OCI-LY7 (cell line): Measurements from ENCODE around the gene CRY2. TPM values are rescaled to one million over a fixed set of nuclear protein-coding genes. Genes with fewer than 3 reads are reported as not detected.

ENCODE experiments used
- BruUV-seq: library from RNA; stranded (reverse); fragments of 400-500 nt; replicated peaks from 2 replicates; lab custom pipeline; 2021; lab: Mats Ljungman, UMichigan
- CTCF ChIA-PET: fragments of 300-600 bp; sonication (Branson Sonifier 250); formaldehyde crosslinking; loops from one replicate; lab custom pipeline; 2022; ENCODE audit warnings: antibody characterized with exemption; ENCODE audit not compliant: unreplicated experiment; lab: Charles Lee
- POLR2A ChIA-PET: fragments of 300-600 bp; sonication (Branson Sonifier 250); formaldehyde crosslinking; loops from one replicate; lab custom pipeline; 2022; ENCODE audit warnings: antibody characterized with exemption; lab: Charles Lee
- DNase-seq: peaks from one replicate; pipeline ENCODE4 v3.0.0-alpha.2; 2015; ENCODE audit warnings: low spot score
- H2AFZ ChIP-seq: fragments of 200-600 bp; sonication (generic), shearing (Covaris generic); 2 replicates; pipeline ENCODE4 v1.6.1; 2014; ENCODE audit warnings: mild to moderate bottlenecking, antibody characterized with exemption, low read length, moderate library complexity
- H3K27ac ChIP-seq: fragments of 200-600 bp; sonication (generic); 2 replicates; pipeline ENCODE4 v1.5.1; 2014; ENCODE audit warnings: mixed run types, low read depth, mild to moderate bottlenecking, moderate library complexity, low read length, inconsistent platforms; ENCODE audit not compliant: poor library complexity, severe bottlenecking
- H3K36me3 ChIP-seq: fragments of 200-600 bp; sonication (generic); 2 replicates; pipeline ENCODE4 v1.6.1; 2014; ENCODE audit warnings: mild to moderate bottlenecking, antibody characterized with exemption, low read length, moderate library complexity, mixed read lengths; ENCODE audit not compliant: insufficient read depth
- H3K4me1 ChIP-seq: fragments of 200-600 bp; sonication (generic); 2 replicates; pipeline ENCODE4 v1.5.1; 2014; ENCODE audit warnings: mild to moderate bottlenecking, low read length; ENCODE audit not compliant: insufficient read depth, poor library complexity, severe bottlenecking
- H3K4me2 ChIP-seq: fragments of 200-600 bp; sonication (generic); 2 replicates; pipeline ENCODE4 v1.6.1; 2014; ENCODE audit warnings: mild to moderate bottlenecking, low read length
- H3K4me3 ChIP-seq: fragments of 200-600 bp; sonication (generic); 2 replicates; pipeline ENCODE4 v1.5.1; 2014; ENCODE audit warnings: mild to moderate bottlenecking, low read depth, low read length; ENCODE audit not compliant: poor library complexity, severe bottlenecking
- H3K79me2 ChIP-seq: fragments of 200-600 bp; sonication (generic); 2 replicates; pipeline ENCODE4 v1.6.1; 2016; ENCODE audit warnings: low read depth, mild to moderate bottlenecking, low read length, moderate library complexity, mixed read lengths; ENCODE audit not compliant: insufficient read depth
- H3K9me2 ChIP-seq: fragments of 200-600 bp; sonication (generic); 2 replicates; pipeline ENCODE4 v1.6.1; 2016; ENCODE audit warnings: mild to moderate bottlenecking, low read length, mixed read lengths; ENCODE audit not compliant: insufficient read depth
- H3K9me3 ChIP-seq: fragments of 200-600 bp; sonication (generic); 2 replicates; pipeline ENCODE4 v1.6.1; 2014; ENCODE audit warnings: mild to moderate bottlenecking, mixed run types, low read length, mixed read lengths
- H4K20me1 ChIP-seq: fragments of 200-600 bp; sonication (generic); 2 replicates; pipeline ENCODE4 v1.6.1; 2014; ENCODE audit warnings: mild to moderate bottlenecking, antibody characterized with exemption, low read length, moderate library complexity, mixed read lengths; ENCODE audit not compliant: insufficient read depth
- CTCF ChIP-seq: fragments of 200-600 bp; sonication (generic); conservative IDR thresholded peaks from 2 replicates; pipeline ENCODE4 v1.5.1; 2014; ENCODE audit warnings: mild to moderate bottlenecking, antibody characterized with exemption, low read length, moderate library complexity, mixed read lengths
- EZH2phosphoT487 ChIP-seq: fragments of 200-600 bp; sonication (generic); IDR thresholded peaks from 2 replicates; pipeline ENCODE4 v1.6.1; 2018; ENCODE audit warnings: low read depth, borderline replicate concordance, mild to moderate bottlenecking, mixed run types, antibody characterized with exemption, low read length, moderate library complexity, mixed read lengths
- intact Hi-C: fragments of 100-400 bp; cut with micrococcal nuclease; formaldehyde crosslinking; loops from one replicate; pipeline ENCODE4 v1.10.0; 2022; ENCODE audit not compliant: unreplicated experiment
- total RNA-seq, 2 experiments: library from RNA; depleted of rRNA in 1 of 2; stranded (reverse); fragments of >200 nt in 1 of 2; shearing (Covaris generic) in 1 of 2; gene quantifications; 2 replicates each; pipeline ENCODE4 v1.2.3, GENCODE V29; 2014 to 2022

CRY2 gene
- total RNA-seq, 2 experiments from 2014 or later, result 19.2 to 24.6 TPM

GRCh38 chr11:45850446-45850845 is 3.2 kb downstream of the CRY2 start:
- H3K9me2 ChIP-seq, result no peaks in the 10 kb centered on the region
- H3K4me1 ChIP-seq, result peaks cover 49% of the 10 kb centered on the region
- BruUV-seq, result no TSS peak
- no peak overlapping the region for H3K4me3 ChIP-seq
- H4K20me1 ChIP-seq, result peaks cover 34% of the 10 kb centered on the region
- no peaks in the 10 kb centered on the region for H3K36me3 ChIP-seq
- DNase-seq, result no peak
- CTCF ChIA-PET, result interaction anchor here (1.0 to 1.5 kb wide), 2 partner anchors 8 to 9 kb away, joined by 3 read pairs; no protein-coding TSS in a partner anchor
- no peak overlapping the region for H2AFZ ChIP-seq
- no peaks in the 10 kb centered on the region for H3K9me3 ChIP-seq
- no peak overlapping the region for H3K4me2 ChIP-seq
- peaks cover 69% of the 10 kb centered on the region for H3K79me2 ChIP-seq
- TF ChIP-seq EZH2phosphoT487 (no peak), CTCF (no peak)
- no peak overlapping the region for H3K27ac ChIP-seq
- POLR2A ChIA-PET, result interaction anchor here (1.2 to 2.6 kb wide), 2 partner anchors 10 to 15 kb away, joined by 4 to 13 read pairs; no protein-coding TSS in a partner anchor
- intact Hi-C loops, result no loop called here

GRCh38 chr11:45851228-45851627 is 4.0 kb downstream of the CRY2 start:
- Histone ChIP-seq H3K4me1 (peaks cover 49% of the 10 kb centered on the region), H3K4me2 (no peak overlapping the region), H3K4me3 (no peak overlapping the region), H2AFZ (no peak overlapping the region), H3K36me3 (peaks cover 6% of the 10 kb centered on the region; the same call in 1 of the 2 replicates), H3K27ac (no peak overlapping the region), H3K9me3 (no peaks in the 10 kb centered on the region), H4K20me1 (peaks cover 34% of the 10 kb centered on the region), H3K9me2 (no peaks in the 10 kb centered on the region), H3K79me2 (peaks cover 69% of the 10 kb centered on the region)
- POLR2A ChIA-PET, result interaction anchor here (0.6 to 2.6 kb wide), 5 partner anchors 9 to 272 kb away, joined by 3 to 13 read pairs (median 4); no protein-coding TSS in a partner anchor
- intact Hi-C loops, result no loop called here
- BruUV-seq, result no TSS peak
- no peak for DNase-seq
- TF ChIP-seq EZH2phosphoT487, result no peak
- no peak for TF ChIP-seq CTCF
- CTCF ChIA-PET, result interaction anchor here (1.0 to 1.5 kb wide), 2 partner anchors 8 kb away, joined by 3 read pairs; no protein-coding TSS in a partner anchor
